ENCODE results near the gene ATP6V0D1.

ATP6V0D1 gene

DNA sequence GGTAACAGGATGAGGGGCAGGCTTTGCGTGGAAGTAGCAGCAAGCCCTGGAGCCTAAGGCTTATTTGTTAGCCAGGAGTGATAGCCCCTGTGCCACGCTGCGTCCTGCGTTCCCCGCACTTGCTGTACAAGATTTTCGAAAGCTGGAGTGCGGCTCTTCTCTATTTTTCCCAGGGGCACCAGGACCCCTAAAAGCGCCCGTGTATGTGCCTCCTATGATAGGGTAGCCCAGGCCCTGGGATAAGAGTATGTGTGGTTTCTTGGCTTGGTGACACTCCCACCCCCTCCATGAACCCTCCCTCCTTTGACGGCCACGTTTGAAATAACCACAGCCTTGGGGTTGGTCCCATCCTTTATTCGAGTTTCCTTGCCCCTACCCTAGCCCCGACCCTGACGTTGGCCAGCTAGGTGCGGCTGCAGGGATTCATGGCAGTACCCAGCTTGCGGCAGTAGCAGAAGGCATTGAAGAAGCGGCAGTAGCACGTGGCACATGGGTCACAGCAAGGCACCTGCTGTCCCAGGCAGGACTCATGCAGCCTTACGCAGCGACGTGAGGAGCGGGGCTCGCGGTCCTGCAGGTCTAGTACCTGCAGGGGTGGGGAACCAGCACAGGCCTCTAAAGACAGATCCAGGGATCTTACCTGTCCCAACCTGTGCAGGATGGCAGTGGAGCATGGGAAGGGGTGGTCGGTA lies 1.4 kb upstream of the ATP6V0D1 start:
- Histone ChIP-seq H3K4me3 (ENCODE audit: insufficient read length, low read depth) (peak overlapping the region; percentile 9), H3K9me3 (ENCODE audit: insufficient read depth, low read length) (no peaks in the 10 kb centered on the region), H3K27me3 (ENCODE audit: insufficient read depth, insufficient read length) (peaks cover 4% of the 10 kb centered on the region), H3K36me3 (ENCODE audit: insufficient read depth, insufficient read length, low read length) (peaks cover 6% of the 10 kb centered on the region), H3K4me1 (ENCODE audit: insufficient read depth, insufficient read length) (peaks cover 8% of the 10 kb centered on the region), H3K9ac (ENCODE audit: insufficient read length, low read depth) (peak overlapping the region; percentile 92)
- no peak for DNase-seq (ENCODE audit: low read depth, low spot score)
- TF ChIP-seq SUZ12 (IDR thresholded peaks at IDR 0.05; ENCODE audit: extremely low read depth, insufficient read depth, insufficient read length) = no peak
- no peak for TF ChIP-seq ZNF274 (IDR thresholded peaks at IDR 0.05; ENCODE audit: low read depth, low read length)
- TF ChIP-seq YY1 (IDR thresholded peaks at IDR 0.05; ENCODE audit: insufficient read depth, insufficient read length) = no peak

- Histone ChIP-seq H3K36me3 (ENCODE audit: insufficient read depth, insufficient read length, low read length) (peaks cover 6% of the 10 kb centered on the region), H3K9me3 (ENCODE audit: insufficient read depth, low read length) (no peaks in the 10 kb centered on the region), H3K27me3 (ENCODE audit: insufficient read depth, insufficient read length) (peaks cover 2% of the 10 kb centered on the region), H3K9ac (ENCODE audit: insufficient read length, low read depth) (peak overlapping the region; percentile 92), H3K4me3 (ENCODE audit: insufficient read length, low read depth) (peak overlapping the region; percentile 98), H3K4me1 (ENCODE audit: insufficient read depth, insufficient read length) (peaks cover 8% of the 10 kb centered on the region)
- no peak for DNase-seq (ENCODE audit: low read depth, low spot score)
- TF ChIP-seq YY1 (IDR thresholded peaks at IDR 0.05; ENCODE audit: insufficient read depth, insufficient read length) = no peak
Observed at GRCh38 chr16:67481561-67482232, 740 bp upstream of the ATP6V0D1 start.

GRCh38 chr16:67477960-67478554 lies 2.9 kb downstream of the ATP6V0D1 start:
- no peak overlapping the region for H3K4me3 ChIP-seq (ENCODE audit: insufficient read length, low read depth)
- H3K9me3 ChIP-seq (ENCODE audit: insufficient read depth, low read length) = no peaks in the 10 kb centered on the region
- H3K27me3 ChIP-seq (ENCODE audit: insufficient read depth, insufficient read length) = no peaks in the 10 kb centered on the region
- H3K36me3 ChIP-seq (ENCODE audit: insufficient read depth, insufficient read length, low read length) = peaks cover 21% of the 10 kb centered on the region
- no peak overlapping the region for H3K9ac ChIP-seq (ENCODE audit: insufficient read length, low read depth)
- DNase-seq (ENCODE audit: low read depth, low spot score) = no peak
- H3K4me1 ChIP-seq (ENCODE audit: insufficient read depth, insufficient read length) = peaks cover 8% of the 10 kb centered on the region
- TF ChIP-seq YY1 (IDR thresholded peaks at IDR 0.05; ENCODE audit: insufficient read depth, insufficient read length) (no peak), SUZ12 (IDR thresholded peaks at IDR 0.05; ENCODE audit: extremely low read depth, insufficient read depth, insufficient read length) (no peak)

GRCh38 chr16:67474551-67475455 lies 6.2 kb downstream of the ATP6V0D1 start:
- Histone ChIP-seq H3K4me3 (ENCODE audit: insufficient read length, low read depth) (no peak overlapping the region), H3K27me3 (ENCODE audit: insufficient read depth, insufficient read length) (no peaks in the 10 kb centered on the region), H3K4me1 (ENCODE audit: insufficient read depth, insufficient read length) (peaks cover 2% of the 10 kb centered on the region), H3K36me3 (ENCODE audit: insufficient read depth, insufficient read length, low read length) (peaks cover 21% of the 10 kb centered on the region), H3K9me3 (ENCODE audit: insufficient read depth, low read length) (no peaks in the 10 kb centered on the region), H3K9ac (ENCODE audit: insufficient read length, low read depth) (no peak overlapping the region)
- no peak for DNase-seq (ENCODE audit: low read depth, low spot score)
- TF ChIP-seq SUZ12 (IDR thresholded peaks at IDR 0.05; ENCODE audit: extremely low read depth, insufficient read depth, insufficient read length) = no peak
- no peak for TF ChIP-seq ZNF274 (IDR thresholded peaks at IDR 0.05; ENCODE audit: low read depth, low read length)
- TF ChIP-seq YY1 (IDR thresholded peaks at IDR 0.05; ENCODE audit: insufficient read depth, insufficient read length) = no peak

- Histone ChIP-seq H3K9ac (ENCODE audit: insufficient read length, low read depth) (no peak overlapping the region), H3K9me3 (ENCODE audit: insufficient read depth, low read length) (no peaks in the 10 kb centered on the region), H3K4me3 (ENCODE audit: insufficient read length, low read depth) (no peak overlapping the region), H3K27me3 (ENCODE audit: insufficient read depth, insufficient read length) (no peaks in the 10 kb centered on the region), H3K4me1 (ENCODE audit: insufficient read depth, insufficient read length) (no peaks in the 10 kb centered on the region), H3K36me3 (ENCODE audit: insufficient read depth, insufficient read length, low read length) (peaks cover 16% of the 10 kb centered on the region)
- no peak for DNase-seq (ENCODE audit: low read depth, low spot score)
- TF ChIP-seq YY1 (IDR thresholded peaks at IDR 0.05; ENCODE audit: insufficient read depth, insufficient read length) = no peak
- no peak for TF ChIP-seq SUZ12 (IDR thresholded peaks at IDR 0.05; ENCODE audit: extremely low read depth, insufficient read depth, insufficient read length)
- no peak for TF ChIP-seq ZNF274 (IDR thresholded peaks at IDR 0.05; ENCODE audit: low read depth, low read length)
Observed at GRCh38 chr16:67471758-67472384, 9.1 kb downstream of the ATP6V0D1 start.

GRCh38 chr16:67470359-67470758 lies 10.6 kb downstream of the ATP6V0D1 start:
- Histone ChIP-seq H3K4me3 (ENCODE audit: insufficient read length, low read depth) (no peak overlapping the region), H3K9me3 (ENCODE audit: insufficient read depth, low read length) (no peaks in the 10 kb centered on the region), H3K27me3 (ENCODE audit: insufficient read depth, insufficient read length) (no peaks in the 10 kb centered on the region), H3K9ac (ENCODE audit: insufficient read length, low read depth) (no peak overlapping the region), H3K36me3 (ENCODE audit: insufficient read depth, insufficient read length, low read length) (peaks cover 16% of the 10 kb centered on the region), H3K4me1 (ENCODE audit: insufficient read depth, insufficient read length) (peaks cover 7% of the 10 kb centered on the region)
- DNase-seq (ENCODE audit: low read depth, low spot score) = no peak
- no peak for TF ChIP-seq ZNF274 (IDR thresholded peaks at IDR 0.05; ENCODE audit: low read depth, low read length)
- TF ChIP-seq YY1 (IDR thresholded peaks at IDR 0.05; ENCODE audit: insufficient read depth, insufficient read length) = no peak
- TF ChIP-seq SUZ12 (IDR thresholded peaks at IDR 0.05; ENCODE audit: extremely low read depth, insufficient read depth, insufficient read length) = no peak

Measured in NT2/D1 (cell line).